Kidney (tissue), 14 donors: Measurements from ENCODE around the gene NUDT22. TPM values are rescaled to one million over a fixed set of nuclear protein-coding genes. Genes with fewer than 3 reads are reported as not detected.

Experiments
- DNase-seq, 5 donors: peaks; one replicate each; pipeline ENCODE4 v3.0.0-alpha.2; 2013 to 2020
- FAIRE-seq: peaks from 2 replicates; lab custom pipeline; 2012; peaks lifted over from hg19 to GRCh38; lab: Jason Lieb, UNC
- H3K27ac ChIP-seq, 2 donors: one replicate each; pipeline ENCODE4 v1.7.0; 2013; ENCODE audit warnings: low read depth in 2 of 2, low read length in 2 of 2, inconsistent platforms in 1 of 2
- H3K27me3 ChIP-seq: one replicate; pipeline ENCODE4 v1.7.1; 2013; ENCODE audit warnings: low read length, inconsistent platforms; ENCODE audit not compliant: control insufficient read depth, insufficient read depth
- H3K36me3 ChIP-seq, 3 donors: one replicate each; pipeline versions ENCODE4 v1.7.0 to v1.7.1; 2013; ENCODE audit warnings: low read length in 3 of 3, control low read depth in 1 of 3, inconsistent platforms in 1 of 3; ENCODE audit not compliant: insufficient read depth in 3 of 3, control insufficient read depth in 2 of 3
- H3K4me1 ChIP-seq, 3 donors: one replicate each; pipeline versions ENCODE4 v1.7.0 to v1.7.1; 2013; ENCODE audit warnings: low read length in 3 of 3, inconsistent platforms in 1 of 3, low read depth in 1 of 3; ENCODE audit not compliant: control insufficient read depth in 2 of 3, insufficient read depth in 2 of 3
- H3K4me3 ChIP-seq, 3 donors: one replicate each; pipeline versions ENCODE4 v1.7.0 to v1.8.1; 2013; ENCODE audit warnings: low read length in 3 of 3, control low read depth in 1 of 3, inconsistent platforms in 1 of 3
- H3K9ac ChIP-seq, 3 donors: one replicate each; pipeline versions ENCODE4 v1.7.0 to v1.7.1; 2013; ENCODE audit warnings: low read length in 3 of 3, control low read depth in 1 of 3, inconsistent platforms in 1 of 3
- H3K9me3 ChIP-seq, 3 donors: one replicate each; pipeline versions ENCODE4 v1.7.0 to v1.7.1; 2013; ENCODE audit warnings: low read length in 3 of 3, control low read depth in 1 of 3, inconsistent platforms in 1 of 3; ENCODE audit not compliant: control insufficient read depth in 2 of 3, insufficient read depth in 1 of 3
- CTCF ChIP-seq: IDR thresholded peaks from 3 replicates; pipeline ENCODE4 v1.5.1; 2012; ENCODE audit warnings: mild to moderate bottlenecking, moderate library complexity, borderline replicate concordance; ENCODE audit not compliant: insufficient read depth; ENCODE audit errors: extremely low read depth
- intact Hi-C: fragments of 100-400 bp; cut with DNase I; formaldehyde crosslinking; loops from one replicate; pipeline ENCODE4 v1.11.1; 2022
- polyA plus RNA-seq: library from polyadenylated mRNA; stranded (reverse); fragments of 350-450 nt; fragmentation: Illumina TruSeq; extraction: RNeasy Lipid Tissue Mini Kit (QIAGEN cat#74804); gene quantifications from one replicate; pipeline ENCODE4 v1.2.3, GENCODE V29; 2014; ENCODE audit warnings: low read depth, low replicate concordance; ENCODE audit not compliant: insufficient read depth
- total RNA-seq: library from RNA; stranded (reverse); fragmentation: NEBNext Ultra II Directional; extraction: Animal tissue kit (Norgen Biotek cat#: 25700); gene quantifications from one replicate; pipeline ENCODE4 v1.2.1, GENCODE V29; 2021
- donor health status: control.
- donor health status: control.
- donor health status: control.
- donor health status: control.
- donor health status: control.
- donor health status: DM: yes; HTN: yes; CAD: no.
- donor health status: Normal renal cell carcinoma (clear cell type).

The NUDT22 gene
- total and polyA plus RNA-seq, 2 donors from 2014 or later: 64.5 to 150 TPM

GRCh38 chr11:64178203-64178602, 47.9 kb upstream of the NUDT22 start:
- no peak for TF ChIP-seq CTCF
- no peaks in the 10 kb centered on the region for H3K36me3 ChIP-seq
- H3K9me3 ChIP-seq: peaks cover 0 to 3% (median 0%) of the 10 kb centered on the region in 3 donors
- H3K9ac ChIP-seq: no peak overlapping the region
- no peaks in the 10 kb centered on the region for H3K27me3 ChIP-seq
- FAIRE-seq (no peak), DNase-seq (no peak)
- no peak overlapping the region for H3K27ac ChIP-seq
- intact Hi-C loops: no loop called here
- peaks cover 0 to 11% (median 10%) of the 10 kb centered on the region in 3 donors for H3K4me1 ChIP-seq
- H3K4me3 ChIP-seq: no peak overlapping the region

- intact Hi-C loops: no loop called here
These were observed 47.0 kb upstream of the NUDT22 start for GRCh38 chr11:64178951-64179639.

GRCh38 chr11:64180891-64181290, 45.2 kb upstream of the NUDT22 start:
- intact Hi-C loops: no loop called here
- peaks cover 0 to 23% (median 16%) of the 10 kb centered on the region in 3 donors for H3K4me1 ChIP-seq
- no peaks in the 10 kb centered on the region for H3K9me3 ChIP-seq
- H3K4me3 ChIP-seq: no peak overlapping the region
- H3K9ac ChIP-seq: no peak overlapping the region
- H3K27ac ChIP-seq: no peak overlapping the region
- H3K36me3 ChIP-seq: no peaks in the 10 kb centered on the region
- FAIRE-seq (no peak), DNase-seq (no peak)
- TF ChIP-seq CTCF: no peak
- H3K27me3 ChIP-seq: no peaks in the 10 kb centered on the region

More at GRCh38 chr11:64178951-64179639, 47.0 kb upstream of the NUDT22 start:
- Histone ChIP-seq H3K27ac (no peak overlapping the region), H3K4me3 (no peak overlapping the region), H3K36me3 (no peaks in the 10 kb centered on the region), H3K9ac (no peak overlapping the region), H3K9me3 (no peaks in the 10 kb centered on the region), H3K4me1 (peaks cover 0 to 16% (median 11%) of the 10 kb centered on the region in 3 donors), H3K27me3 (no peaks in the 10 kb centered on the region)
- TF ChIP-seq CTCF: no peak
- no peak for DNase-seq
- no peak for FAIRE-seq
